Measurements from ENCODE around the gene CEP63. TPM values are rescaled to one million over a fixed set of nuclear protein-coding genes. Genes with fewer than 3 reads are reported as not detected.

CEP63 gene
- total and polyA plus RNA-seq, 9 of the 15 experiments (the other 6 are each of a cell fraction or from before 2014, with no cell fraction given) = 5.1 to 17.8 (median 10.6) TPM

DNA sequence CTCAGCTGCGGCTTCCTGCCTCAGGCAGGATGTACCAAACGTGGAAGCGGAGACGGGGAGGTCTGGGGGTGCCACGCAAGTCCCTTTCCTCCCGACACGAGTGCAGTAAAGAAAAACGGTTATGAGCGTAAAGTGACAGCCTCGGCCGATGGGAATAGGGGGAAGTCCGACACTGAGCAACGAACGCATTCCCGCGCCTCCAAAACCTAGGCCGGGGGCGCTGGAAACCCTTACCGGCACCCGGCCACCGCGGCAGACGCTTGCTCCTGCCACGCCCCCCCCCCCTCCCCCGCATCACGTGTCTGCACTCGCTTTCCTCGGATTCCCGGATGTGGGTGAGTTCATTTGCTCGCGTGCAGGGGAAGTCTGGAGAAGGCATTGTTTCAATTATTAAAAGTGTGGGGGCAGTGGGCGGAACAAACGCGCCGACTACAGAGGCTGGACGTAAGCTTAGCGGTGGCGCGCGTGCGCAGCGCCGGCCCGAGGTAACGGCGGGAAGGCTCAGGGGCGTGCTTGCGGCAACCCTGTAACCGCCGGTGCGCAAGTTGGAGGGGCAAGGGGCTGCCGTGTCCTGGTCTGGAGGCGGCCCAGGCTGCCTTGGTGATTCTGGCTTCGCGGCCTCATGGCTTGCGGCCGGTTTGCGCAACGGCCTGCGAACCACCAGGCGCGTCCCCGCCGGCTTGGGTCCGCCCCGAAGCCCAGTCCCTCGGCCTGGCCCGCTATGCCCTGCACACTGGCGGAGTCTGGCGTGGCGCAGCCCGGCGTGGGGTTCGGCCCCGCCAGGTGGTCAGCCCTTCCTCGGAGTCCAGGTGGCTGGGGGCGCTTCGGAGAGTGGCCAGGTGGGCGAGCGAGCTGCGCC is at the start of gene CEP63, which contains the start of gene ANAPC13 (continued):
- TF ChIP-seq, protein P1, sequence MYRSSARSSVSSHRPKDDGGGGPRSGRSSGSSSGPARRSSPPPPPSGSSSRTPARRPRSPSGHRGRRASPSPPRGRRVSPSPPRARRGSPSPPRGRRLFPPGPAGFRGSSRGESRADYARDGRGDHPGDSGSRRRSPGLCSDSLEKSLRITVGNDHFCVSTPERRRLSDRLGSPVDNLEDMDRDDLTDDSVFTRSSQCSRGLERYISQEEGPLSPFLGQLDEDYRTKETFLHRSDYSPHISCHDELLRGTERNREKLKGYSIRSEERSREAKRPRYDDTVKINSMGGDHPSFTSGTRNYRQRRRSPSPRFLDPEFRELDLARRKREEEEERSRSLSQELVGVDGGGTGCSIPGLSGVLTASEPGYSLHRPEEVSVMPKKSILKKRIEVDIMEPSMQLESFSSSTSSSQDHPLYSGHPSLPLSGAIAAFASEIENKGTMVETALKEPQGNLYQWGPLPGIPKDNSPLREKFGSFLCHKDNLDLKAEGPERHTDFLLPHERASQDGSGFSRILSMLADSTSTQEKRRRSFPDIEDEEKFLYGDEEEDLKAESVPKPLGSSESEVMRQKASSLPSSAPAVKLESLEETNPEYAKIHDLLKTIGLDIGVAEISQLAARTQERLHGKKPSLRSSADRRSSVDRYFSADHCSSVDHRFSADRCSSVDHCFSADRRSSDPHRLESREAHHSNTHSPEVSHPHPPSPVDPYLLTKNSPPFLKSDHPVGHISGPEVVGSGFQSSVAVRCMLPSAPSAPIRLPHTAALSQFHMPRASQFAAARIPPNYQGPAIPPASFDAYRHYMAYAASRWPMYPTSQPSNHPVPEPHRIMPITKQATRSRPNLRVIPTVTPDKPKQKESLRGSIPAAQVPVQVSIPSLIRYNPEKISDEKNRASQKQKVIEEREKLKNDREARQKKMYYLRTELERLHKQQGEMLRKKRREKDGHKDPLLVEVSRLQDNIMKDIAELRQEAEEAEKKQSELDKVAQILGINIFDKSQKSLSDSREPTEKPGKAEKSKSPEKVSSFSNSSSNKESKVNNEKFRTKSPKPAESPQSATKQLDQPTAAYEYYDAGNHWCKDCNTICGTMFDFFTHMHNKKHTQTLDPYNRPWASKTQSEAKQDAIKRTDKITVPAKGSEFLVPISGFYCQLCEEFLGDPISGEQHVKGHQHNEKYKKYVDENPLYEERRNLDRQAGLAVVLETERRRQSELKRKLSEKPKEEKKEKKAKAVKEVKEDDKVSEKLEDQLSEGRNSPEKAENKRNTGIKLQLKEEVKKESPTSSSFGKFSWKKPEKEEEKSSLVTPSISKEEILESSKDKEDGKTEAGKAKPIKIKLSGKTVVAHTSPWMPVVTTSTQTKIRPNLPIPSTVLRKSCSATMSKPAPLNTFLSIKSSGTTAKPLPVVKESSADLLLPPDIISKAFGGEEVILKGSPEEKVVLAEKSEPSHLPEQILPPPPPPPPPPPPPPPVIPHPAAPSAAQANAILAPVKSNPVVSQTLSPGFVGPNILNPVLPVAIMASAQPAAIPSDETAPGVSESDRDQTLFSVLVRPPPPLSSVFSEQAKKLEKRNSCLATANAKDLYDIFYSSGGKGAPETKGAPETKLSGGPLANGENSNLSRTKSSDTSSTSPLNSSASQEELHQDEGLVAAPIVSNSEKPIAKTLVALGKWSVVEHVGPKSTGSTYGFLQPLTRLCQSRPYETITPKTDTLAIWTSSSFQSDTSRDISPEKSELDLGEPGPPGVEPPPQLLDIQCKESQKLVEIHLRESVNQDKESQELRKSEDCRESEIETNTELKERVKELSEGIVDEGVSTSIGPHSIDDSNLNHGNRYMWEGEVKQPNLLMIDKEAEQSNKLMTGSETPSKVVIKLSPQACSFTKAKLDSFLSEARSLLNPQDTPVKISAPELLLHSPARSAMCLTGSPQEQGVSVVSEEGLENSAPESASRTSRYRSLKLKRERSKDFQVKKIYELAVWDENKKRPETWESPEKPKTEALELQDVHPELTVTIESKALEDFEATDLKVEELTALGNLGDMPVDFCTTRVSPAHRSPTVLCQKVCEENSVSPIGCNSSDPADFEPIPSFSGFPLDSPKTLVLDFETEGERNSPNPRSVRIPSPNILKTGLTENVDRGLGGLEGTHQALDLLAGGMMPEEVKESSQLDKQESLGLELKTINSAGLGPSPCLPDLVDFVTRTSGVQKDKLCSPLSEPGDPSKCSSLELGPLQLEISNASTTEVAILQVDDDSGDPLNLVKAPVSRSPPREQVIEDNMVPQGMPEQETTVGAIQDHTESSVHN (IDR thresholded peaks at IDR 0.05; ENCODE audit: borderline replicate concordance in 1 of 2, low read depth in 1 of 2) = peak in 1 of 2 experiments; percentile 64; a peak in 2 of 4 replicates
- TF ChIP-seq SIX5 (IDR thresholded peaks at IDR 0.05; ENCODE audit: borderline replicate concordance in 1 of 2, insufficient read depth in 1 of 2, low read depth in 1 of 2, low read length in 2 of 2) (peak in 1 of 2 experiments; percentile 7; a peak in 1 of 4 replicates), PRPF4 (IDR thresholded peaks at IDR 0.05; ENCODE audit: insufficient read depth, low read depth, low read length, poor library complexity, severe bottlenecking) (no peak), NCOA6 (IDR thresholded peaks at IDR 0.05) (peak; percentile 46; the same call in 1 of the 2 replicates), RBM34 (IDR thresholded peaks at IDR 0.05; ENCODE audit: borderline replicate concordance, insufficient read depth, low read length) (no peak), NFIX (CRISPR knock-in tag; IDR thresholded peaks at IDR 0.05; ENCODE audit: low read depth) (no peak), FOXM1 (IDR thresholded peaks at IDR 0.05; ENCODE audit: low read depth) (peak; percentile 46; the same call in 1 of the 2 replicates), FOXM1 (CRISPR knock-in tag; IDR thresholded peaks at IDR 0.05; ENCODE audit: low read depth) (no peak), HEY1 (CRISPR knock-in tag; IDR thresholded peaks at IDR 0.05; ENCODE audit: borderline replicate concordance) (no peak), SP1 (CRISPR knock-in tag; IDR thresholded peaks at IDR 0.05) (peak; percentile 71; the same call in 1 of the 2 replicates)
- TF ChIP-seq, protein P2, sequence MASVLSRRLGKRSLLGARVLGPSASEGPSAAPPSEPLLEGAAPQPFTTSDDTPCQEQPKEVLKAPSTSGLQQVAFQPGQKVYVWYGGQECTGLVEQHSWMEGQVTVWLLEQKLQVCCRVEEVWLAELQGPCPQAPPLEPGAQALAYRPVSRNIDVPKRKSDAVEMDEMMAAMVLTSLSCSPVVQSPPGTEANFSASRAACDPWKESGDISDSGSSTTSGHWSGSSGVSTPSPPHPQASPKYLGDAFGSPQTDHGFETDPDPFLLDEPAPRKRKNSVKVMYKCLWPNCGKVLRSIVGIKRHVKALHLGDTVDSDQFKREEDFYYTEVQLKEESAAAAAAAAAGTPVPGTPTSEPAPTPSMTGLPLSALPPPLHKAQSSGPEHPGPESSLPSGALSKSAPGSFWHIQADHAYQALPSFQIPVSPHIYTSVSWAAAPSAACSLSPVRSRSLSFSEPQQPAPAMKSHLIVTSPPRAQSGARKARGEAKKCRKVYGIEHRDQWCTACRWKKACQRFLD (CRISPR knock-in tag; IDR thresholded peaks at IDR 0.05) = peak; percentile 60
- TF ChIP-seq, protein P3, sequence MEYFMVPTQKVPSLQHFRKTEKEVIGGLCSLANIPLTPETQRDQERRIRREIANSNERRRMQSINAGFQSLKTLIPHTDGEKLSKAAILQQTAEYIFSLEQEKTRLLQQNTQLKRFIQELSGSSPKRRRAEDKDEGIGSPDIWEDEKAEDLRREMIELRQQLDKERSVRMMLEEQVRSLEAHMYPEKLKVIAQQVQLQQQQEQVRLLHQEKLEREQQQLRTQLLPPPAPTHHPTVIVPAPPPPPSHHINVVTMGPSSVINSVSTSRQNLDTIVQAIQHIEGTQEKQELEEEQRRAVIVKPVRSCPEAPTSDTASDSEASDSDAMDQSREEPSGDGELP (CRISPR knock-in tag; IDR thresholded peaks at IDR 0.05; ENCODE audit: borderline replicate concordance) = peak; percentile 77
- TF ChIP-seq, protein P4, sequence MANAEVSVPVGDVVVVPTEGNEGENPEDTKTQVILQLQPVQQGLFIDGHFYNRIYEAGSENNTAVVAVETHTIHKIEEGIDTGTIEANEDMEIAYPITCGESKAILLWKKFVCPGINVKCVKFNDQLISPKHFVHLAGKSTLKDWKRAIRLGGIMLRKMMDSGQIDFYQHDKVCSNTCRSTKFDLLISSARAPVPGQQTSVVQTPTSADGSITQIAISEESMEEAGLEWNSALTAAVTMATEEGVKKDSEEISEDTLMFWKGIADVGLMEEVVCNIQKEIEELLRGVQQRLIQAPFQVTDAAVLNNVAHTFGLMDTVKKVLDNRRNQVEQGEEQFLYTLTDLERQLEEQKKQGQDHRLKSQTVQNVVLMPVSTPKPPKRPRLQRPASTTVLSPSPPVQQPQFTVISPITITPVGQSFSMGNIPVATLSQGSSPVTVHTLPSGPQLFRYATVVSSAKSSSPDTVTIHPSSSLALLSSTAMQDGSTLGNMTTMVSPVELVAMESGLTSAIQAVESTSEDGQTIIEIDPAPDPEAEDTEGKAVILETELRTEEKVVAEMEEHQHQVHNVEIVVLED (CRISPR knock-in tag; IDR thresholded peaks at IDR 0.05) = 0 out of 2 replicates have a peak, but pooled peaks have one; percentile 42
